ENCODE data around the gene AFDN.
"Not testable (repeated sequence)": the region's sequence is repeated elsewhere in the genome, so short reads cannot be mapped to it uniquely, and the experiment has no call there.

AFDN gene

DNA sequence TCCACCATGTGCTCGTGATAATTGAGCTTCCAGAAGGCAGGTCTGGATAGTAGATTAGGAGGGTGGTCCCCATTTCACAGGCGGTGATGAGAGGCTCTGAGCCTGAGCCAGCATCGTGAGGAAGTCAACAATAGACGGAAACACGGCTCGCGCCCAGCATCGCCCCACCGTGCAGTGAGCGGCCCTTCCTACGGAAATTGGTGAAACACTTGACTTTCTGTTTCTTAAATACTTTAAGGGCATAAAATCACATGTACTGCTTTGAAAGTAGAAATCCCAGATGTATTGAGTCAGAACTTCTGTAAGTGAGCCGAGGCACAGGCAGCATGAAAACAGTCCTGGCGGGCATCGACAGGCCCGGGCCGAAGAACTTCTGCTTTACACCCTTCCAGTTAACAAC, 166.5 kb downstream of the AFDN start:
- DNase-seq = no peak
- ATAC-seq = no peak
- no peak overlapping the region for H3K4me3 Mint-ChIP-seq
- no peaks in the 10 kb centered on the region for H3K9me3 Mint-ChIP-seq
- H3K4me1 Mint-ChIP-seq = peaks cover 2% of the 10 kb centered on the region
- no peaks in the 10 kb centered on the region for H3K36me3 Mint-ChIP-seq (ENCODE audit: low read depth)
- no peak overlapping the region for H3K27ac Mint-ChIP-seq
- peaks cover 6% of the 10 kb centered on the region for H3K27me3 Mint-ChIP-seq

DNA sequence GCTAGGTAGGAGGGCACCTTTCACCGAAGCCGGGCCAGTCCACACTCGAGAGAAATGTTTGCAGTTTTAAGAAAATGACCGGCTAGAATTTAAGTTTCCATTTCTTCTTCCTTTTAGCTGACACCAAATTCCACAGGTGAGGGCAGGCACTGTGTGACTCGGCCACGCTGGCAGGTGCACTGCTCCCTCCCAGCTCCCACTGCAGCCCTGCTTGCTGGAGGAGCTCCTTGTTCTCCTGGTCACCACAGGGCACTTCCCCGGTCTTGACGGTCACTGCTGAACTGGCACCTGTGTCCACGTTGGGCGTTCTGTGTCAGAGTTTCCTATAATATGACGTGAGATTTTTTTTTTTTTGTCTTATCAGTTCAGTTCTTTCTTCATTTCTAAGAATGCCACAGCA, 167.1 kb downstream of the AFDN start:
- DNase-seq (no peak), ATAC-seq (no peak)
- Mint-ChIP-seq H3K27me3 (peaks cover 6% of the 10 kb centered on the region), H3K4me1 (peaks cover 2% of the 10 kb centered on the region), H3K27ac (no peak overlapping the region), H3K36me3 (ENCODE audit: low read depth) (no peaks in the 10 kb centered on the region), H3K9me3 (no peaks in the 10 kb centered on the region), H3K4me3 (no peak overlapping the region)

DNA sequence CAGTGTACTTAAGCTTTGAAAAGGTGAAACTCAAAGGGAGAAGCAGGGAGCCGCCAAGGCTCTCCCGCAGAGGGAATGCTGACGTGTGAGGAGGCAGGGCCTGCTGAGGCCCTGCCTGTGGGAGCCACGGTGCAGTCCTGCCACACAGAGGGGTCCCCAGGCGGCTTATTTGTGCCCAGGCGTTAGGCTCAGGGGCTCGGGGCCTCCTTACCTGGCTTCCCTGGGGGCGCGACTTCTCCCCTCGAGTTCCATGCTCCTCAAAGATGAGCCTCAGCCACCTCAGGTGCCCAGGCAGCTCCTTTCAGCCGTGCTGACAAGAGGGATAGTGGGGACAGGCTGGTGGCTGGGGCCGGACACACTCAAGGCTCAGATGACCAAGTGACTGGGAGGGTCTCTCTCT, 168.6 kb downstream of the AFDN start:
- Mint-ChIP-seq H3K27me3 (peaks cover 6% of the 10 kb centered on the region), H3K27ac (no peak overlapping the region), H3K36me3 (ENCODE audit: low read depth) (no peaks in the 10 kb centered on the region), H3K9me3 (no peaks in the 10 kb centered on the region), H3K4me1 (peaks cover 2% of the 10 kb centered on the region), H3K4me3 (no peak overlapping the region)
- ATAC-seq (no peak), DNase-seq (no peak)

DNA sequence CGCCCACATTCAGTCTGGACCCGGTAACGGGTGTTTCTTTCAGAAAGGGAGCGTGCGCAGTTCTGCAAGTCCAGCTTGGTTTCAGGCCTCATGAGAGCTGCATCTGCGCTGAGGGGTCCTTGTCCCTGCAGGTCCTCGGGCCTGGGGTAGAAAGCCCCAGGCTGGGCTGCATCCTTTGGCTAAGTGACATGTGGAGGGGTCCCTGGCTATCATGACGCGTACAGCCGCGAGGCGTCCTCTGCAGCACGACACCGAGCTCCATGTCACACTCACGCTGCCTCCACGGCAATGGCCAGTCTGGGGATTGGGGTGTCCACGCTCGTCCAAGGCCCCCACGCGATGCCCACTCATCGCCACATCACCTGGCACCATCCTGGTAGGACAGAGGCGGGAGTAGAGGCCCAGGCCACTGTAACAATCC, 169.0 kb downstream of the AFDN start:
- Mint-ChIP-seq H3K27ac (no peak overlapping the region), H3K4me3 (no peak overlapping the region), H3K27me3 (peaks cover 6% of the 10 kb centered on the region), H3K36me3 (ENCODE audit: low read depth) (no peaks in the 10 kb centered on the region), H3K9me3 (no peaks in the 10 kb centered on the region), H3K4me1 (peaks cover 2% of the 10 kb centered on the region)
- DNase-seq (no peak), ATAC-seq (no peak)

DNA sequence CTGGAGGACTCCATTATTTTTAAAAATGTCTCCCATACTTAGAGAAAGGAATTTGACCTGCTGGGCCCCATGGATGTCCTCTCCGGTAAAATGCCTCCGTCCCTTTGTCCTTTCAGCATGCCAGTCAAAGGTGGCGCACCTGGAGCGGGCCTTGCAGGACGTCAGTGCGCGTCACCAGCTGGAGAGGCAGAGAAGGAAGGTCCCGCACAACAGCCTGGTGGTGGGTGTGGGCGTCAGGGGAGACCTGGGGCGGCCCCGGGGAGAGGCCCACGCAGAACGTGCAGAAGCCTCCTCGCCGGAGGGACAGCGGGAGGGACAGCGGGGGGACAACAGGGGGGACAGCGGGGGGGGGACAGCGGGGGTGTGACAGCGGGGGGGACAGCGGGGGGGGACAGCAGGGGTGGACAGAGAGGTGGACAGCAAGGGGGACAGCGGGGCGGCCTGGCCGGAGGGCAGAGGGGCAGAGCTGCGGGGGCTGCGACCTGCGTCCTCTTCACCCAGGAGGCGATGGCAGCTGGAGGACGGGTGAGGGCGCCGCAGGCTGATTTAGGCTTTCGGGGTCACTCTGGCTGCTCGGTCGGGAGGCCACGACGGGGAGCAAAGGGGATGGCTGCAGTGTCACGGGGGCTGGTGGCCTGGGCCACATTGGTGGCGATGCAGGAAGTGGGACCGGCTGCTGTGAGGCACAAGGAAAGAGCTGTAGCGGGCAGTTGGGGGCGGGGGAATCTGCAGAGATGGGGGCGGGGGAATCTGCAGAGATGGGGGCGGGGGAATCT, 169.9 kb downstream of the AFDN start:
- Mint-ChIP-seq H3K4me3 (no peak overlapping the region), H3K27ac (no peak overlapping the region), H3K27me3 (peaks cover 6% of the 10 kb centered on the region), H3K9me3 (no peaks in the 10 kb centered on the region), H3K36me3 (ENCODE audit: low read depth) (no peaks in the 10 kb centered on the region), H3K4me1 (peaks cover 2% of the 10 kb centered on the region)
- DNase-seq (no peak), ATAC-seq (no peak)

DNA sequence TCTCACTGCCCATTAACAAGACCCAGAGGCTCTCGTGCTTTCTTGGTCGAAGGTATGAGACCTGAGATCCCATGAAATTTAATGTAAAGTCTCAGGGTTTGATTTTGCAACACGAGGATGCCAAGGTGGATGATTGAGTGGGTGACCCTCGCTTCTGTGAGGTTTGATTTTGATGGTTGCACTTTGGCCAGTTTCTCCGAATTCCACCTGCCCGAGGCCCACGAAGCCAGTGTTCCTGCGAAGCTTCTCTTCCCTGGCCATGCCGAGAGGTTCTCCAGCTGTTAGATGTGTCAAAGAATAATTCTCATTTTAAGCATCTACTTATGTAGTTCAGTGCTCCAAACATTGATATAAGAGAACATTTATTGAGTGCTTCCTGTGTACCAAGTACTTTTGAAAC, 170.9 kb downstream of the AFDN start, which contains the start of gene KIF25:
KIF25 (plus strand) TSS at position 30 of the 400 bp plus-strand sequence. CDS start 31,915 bp downstream, outside the sequence.
- ATAC-seq (no peak), DNase-seq (no peak)
- no peaks in the 10 kb centered on the region for H3K36me3 Mint-ChIP-seq (ENCODE audit: low read depth)
- H3K27ac Mint-ChIP-seq = no peak within 1 kb of the TSS
- H3K9me3 Mint-ChIP-seq = no peaks in the 10 kb centered on the region
- H3K4me3 Mint-ChIP-seq = no peak within 1 kb of the TSS
- peaks cover 2% of the 10 kb centered on the region for H3K4me1 Mint-ChIP-seq
- H3K27me3 Mint-ChIP-seq = peaks cover 6% of the 10 kb centered on the region

DNA sequence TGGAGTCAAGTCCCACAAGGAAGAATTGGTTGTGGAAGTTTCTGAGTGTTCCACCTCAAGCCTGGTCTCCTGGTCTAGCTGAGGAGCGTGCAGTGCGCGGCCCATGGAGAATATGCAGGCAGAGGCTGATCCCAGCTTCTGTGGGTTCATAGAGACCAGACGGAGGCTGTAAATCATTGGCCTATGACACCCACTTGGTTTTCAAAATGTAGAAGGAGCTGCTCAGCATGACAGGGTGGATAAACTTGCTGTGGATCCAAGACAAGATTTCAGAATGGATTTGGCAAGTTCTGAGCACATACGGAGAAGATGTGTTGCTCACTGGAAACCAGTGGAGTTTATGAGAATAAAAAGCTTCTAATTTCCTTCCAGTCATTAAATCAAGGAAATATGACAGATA, 171.5 kb downstream of the AFDN start:
- H3K9me3 Mint-ChIP-seq = no peaks in the 10 kb centered on the region
- peaks cover 7% of the 10 kb centered on the region for H3K27me3 Mint-ChIP-seq
- no peaks in the 10 kb centered on the region for H3K36me3 Mint-ChIP-seq (ENCODE audit: low read depth)
- peaks cover 2% of the 10 kb centered on the region for H3K4me1 Mint-ChIP-seq
- ATAC-seq (no peak), DNase-seq (no peak)
- no peak overlapping the region for H3K27ac Mint-ChIP-seq
- H3K4me3 Mint-ChIP-seq = no peak overlapping the region

DNA sequence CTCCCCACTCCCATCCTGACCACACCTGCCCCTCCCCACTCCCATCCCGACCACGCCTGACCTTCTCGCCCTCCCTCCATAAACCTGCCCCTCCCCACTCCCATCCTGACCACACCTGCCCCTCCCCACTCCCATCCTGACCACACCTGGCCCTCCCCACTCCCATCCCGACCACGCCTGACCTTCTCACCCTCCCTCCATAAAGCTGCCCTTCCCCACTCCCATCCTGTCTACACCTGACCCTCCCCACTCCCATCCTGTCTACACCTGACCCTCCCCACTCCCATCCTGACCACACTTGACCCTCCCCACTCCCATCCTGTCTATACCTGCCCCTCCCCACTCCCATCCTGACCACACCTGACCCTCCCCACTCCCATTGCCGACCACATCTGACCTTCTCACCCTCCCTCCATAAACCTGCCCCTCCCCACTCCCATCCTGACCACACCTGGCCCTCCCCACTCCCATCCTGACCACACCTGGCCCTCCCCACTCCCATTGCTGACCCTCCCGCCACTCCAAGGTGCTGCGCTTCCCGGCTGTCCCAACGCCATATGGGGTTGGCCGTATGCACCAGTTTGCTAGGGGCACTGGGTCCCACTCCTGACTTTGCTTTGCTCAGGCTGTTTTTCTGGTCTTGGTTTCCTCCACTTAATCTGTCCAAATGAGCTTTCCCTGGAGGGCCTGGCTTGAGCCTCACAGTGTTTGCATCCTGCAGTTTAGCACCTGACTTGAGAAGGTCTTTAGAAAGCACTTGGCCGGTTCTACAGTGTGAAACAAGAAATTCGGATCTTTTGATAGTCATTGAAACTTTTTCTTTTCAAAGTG, 173.7 kb downstream of the AFDN start:
- Mint-ChIP-seq H3K4me3 (no peak overlapping the region), H3K36me3 (ENCODE audit: low read depth) (no peaks in the 10 kb centered on the region), H3K27ac (no peak overlapping the region), H3K9me3 (no peaks in the 10 kb centered on the region), H3K4me1 (peaks cover 2% of the 10 kb centered on the region), H3K27me3 (peaks cover 6% of the 10 kb centered on the region)
- DNase-seq (no peak), ATAC-seq (no peak)

DNA sequence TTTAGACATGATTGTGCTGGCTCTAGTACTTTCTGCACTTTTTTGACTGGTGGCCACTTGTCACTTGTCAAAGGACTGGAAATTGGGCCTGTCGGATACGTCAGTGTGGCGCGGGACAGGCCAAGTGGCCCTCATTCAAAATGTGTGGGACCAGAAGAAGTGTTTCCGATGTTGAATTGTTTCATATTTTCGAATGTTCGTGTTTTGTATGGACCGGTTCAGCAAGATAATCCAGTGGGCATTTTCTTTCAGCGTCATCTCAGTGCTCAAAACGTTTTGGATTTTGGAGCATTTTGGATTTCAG, 174.3 kb downstream of the AFDN start:
- H3K4me1 Mint-ChIP-seq = peaks cover 2% of the 10 kb centered on the region
- ATAC-seq (no peak), DNase-seq (no peak)
- no peak overlapping the region for H3K4me3 Mint-ChIP-seq
- no peaks in the 10 kb centered on the region for H3K9me3 Mint-ChIP-seq
- no peak overlapping the region for H3K27ac Mint-ChIP-seq
- H3K27me3 Mint-ChIP-seq = peaks cover 6% of the 10 kb centered on the region
- no peaks in the 10 kb centered on the region for H3K36me3 Mint-ChIP-seq (ENCODE audit: low read depth)

DNA sequence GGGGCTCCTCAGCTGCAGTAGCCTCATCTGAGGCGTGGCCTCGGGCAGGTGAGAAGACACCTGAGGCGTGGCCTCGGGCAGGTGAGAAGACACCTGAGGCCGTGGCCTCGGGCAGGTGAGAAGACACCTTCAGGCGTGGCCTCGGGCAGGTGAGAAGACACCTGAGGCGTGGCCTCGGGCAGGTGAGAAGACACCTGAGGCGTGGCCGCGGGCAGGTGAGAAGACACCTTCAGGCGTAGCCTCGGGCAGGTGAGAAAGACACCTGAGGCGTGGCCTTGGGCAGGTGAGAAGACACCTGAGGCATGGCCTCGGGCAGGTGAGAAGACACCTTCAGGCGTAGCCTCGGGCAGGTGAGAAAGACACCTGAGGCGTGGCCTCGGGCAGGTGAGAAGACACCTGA, 174.8 kb downstream of the AFDN start:
- not testable (repeated sequence) for ATAC-seq; H3K36me3 Mint-ChIP-seq (ENCODE audit: low read depth); H3K27ac Mint-ChIP-seq; H3K4me1 Mint-ChIP-seq; H3K4me3 Mint-ChIP-seq; H3K27me3 Mint-ChIP-seq; DNase-seq; H3K9me3 Mint-ChIP-seq

DNA sequence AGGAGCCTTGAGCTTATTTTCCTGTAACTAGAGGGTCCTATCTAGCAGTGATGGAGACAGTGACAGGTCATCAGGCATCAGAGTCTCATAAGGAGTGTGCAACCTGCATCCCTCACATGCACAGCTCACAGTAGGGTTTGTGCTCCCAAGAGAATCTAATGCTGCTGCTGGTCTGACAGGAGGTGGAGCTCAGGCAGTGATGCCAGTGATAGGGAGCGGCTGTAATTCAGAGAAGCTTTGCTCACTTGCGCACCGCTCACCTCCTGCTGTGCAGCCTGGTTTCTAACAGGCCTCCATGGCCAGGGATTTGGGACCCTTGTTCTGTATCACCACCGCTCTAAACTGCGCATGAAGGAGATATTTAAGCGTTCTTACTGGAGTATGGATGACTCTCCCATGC, 176.1 kb downstream of the AFDN start:
- DNase-seq (no peak), ATAC-seq (no peak)
- Mint-ChIP-seq H3K4me3 (no peak overlapping the region), H3K27me3 (peaks cover 2% of the 10 kb centered on the region), H3K4me1 (peaks cover under 1% of the 10 kb centered on the region), H3K27ac (no peak overlapping the region), H3K36me3 (ENCODE audit: low read depth) (no peaks in the 10 kb centered on the region), H3K9me3 (no peaks in the 10 kb centered on the region)

DNA sequence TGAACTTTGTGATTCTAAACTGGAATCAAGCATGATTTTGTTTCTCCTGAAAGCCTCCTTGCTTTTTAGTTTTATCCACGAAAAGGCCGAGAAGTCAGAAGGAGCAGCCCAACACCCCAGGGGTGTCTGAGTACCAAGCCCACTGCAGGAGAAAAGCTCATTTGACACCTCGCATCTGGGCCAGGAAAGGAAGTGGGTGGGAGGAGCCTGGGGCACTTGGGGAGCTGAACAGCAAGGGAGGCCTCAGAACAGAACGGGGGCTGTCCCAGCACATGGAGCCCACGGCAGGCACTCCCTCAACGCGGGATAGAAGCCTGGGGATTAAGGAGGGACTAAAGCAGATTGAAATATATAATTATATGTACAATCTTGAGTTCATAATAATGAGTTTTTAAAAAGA, 177.3 kb downstream of the AFDN start:
- H3K27ac Mint-ChIP-seq = no peak overlapping the region
- H3K36me3 Mint-ChIP-seq (ENCODE audit: low read depth) = no peaks in the 10 kb centered on the region
- no peaks in the 10 kb centered on the region for H3K4me1 Mint-ChIP-seq
- DNase-seq (no peak), ATAC-seq (no peak)
- no peak overlapping the region for H3K4me3 Mint-ChIP-seq
- peaks cover 1% of the 10 kb centered on the region for H3K27me3 Mint-ChIP-seq
- no peaks in the 10 kb centered on the region for H3K9me3 Mint-ChIP-seq

DNA sequence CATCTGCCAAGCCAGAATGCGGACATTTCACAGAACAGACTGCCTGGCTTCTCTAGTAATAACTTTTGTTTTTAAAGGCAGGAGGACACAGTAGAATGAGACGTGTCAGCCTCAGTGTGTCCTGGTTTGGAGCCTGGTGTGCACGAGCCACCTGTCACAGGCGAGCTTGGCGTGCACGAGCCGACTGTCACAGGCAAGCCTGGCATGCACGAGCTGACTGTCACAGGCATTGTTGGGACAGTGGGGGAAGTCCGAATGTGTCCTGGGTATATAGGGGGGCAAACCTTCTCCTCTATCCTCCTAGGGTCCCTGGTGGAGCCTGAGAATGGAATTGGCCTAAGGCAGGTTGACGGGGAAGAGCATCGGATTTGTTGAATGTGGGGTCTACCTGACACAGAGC, 178.2 kb downstream of the AFDN start:
- Mint-ChIP-seq H3K27ac (no peak overlapping the region), H3K4me3 (no peak overlapping the region), H3K36me3 (ENCODE audit: low read depth) (no peaks in the 10 kb centered on the region), H3K9me3 (peaks cover 5% of the 10 kb centered on the region), H3K27me3 (peaks cover 1% of the 10 kb centered on the region), H3K4me1 (no peaks in the 10 kb centered on the region)
- DNase-seq (no peak), ATAC-seq (no peak)

DNA sequence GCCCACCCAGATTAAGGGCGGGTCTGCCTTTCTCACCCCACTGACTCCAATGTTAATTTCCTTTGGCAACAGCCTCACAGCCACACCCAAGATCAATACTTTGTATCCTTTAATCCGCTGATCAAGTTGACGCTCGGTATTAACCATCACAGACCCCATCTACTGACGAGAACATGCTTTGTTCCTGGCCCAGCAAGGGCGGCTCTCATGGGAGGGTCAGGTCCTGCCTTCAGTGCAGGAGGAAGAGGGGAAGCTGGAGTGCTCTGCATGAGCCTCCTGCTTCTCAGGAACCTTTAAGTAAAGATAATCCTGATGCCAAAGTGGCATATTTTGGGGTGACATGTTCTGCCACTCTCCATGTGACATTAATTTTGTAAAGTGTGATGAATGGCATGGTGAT, 179.1 kb downstream of the AFDN start:
- DNase-seq = no peak
- Mint-ChIP-seq H3K36me3 (ENCODE audit: low read depth) (no peaks in the 10 kb centered on the region), H3K27ac (no peak overlapping the region), H3K27me3 (peaks cover 1% of the 10 kb centered on the region), H3K4me3 (no peak overlapping the region), H3K4me1 (no peaks in the 10 kb centered on the region), H3K9me3 (peaks cover 12% of the 10 kb centered on the region)
- no peak for ATAC-seq

DNA sequence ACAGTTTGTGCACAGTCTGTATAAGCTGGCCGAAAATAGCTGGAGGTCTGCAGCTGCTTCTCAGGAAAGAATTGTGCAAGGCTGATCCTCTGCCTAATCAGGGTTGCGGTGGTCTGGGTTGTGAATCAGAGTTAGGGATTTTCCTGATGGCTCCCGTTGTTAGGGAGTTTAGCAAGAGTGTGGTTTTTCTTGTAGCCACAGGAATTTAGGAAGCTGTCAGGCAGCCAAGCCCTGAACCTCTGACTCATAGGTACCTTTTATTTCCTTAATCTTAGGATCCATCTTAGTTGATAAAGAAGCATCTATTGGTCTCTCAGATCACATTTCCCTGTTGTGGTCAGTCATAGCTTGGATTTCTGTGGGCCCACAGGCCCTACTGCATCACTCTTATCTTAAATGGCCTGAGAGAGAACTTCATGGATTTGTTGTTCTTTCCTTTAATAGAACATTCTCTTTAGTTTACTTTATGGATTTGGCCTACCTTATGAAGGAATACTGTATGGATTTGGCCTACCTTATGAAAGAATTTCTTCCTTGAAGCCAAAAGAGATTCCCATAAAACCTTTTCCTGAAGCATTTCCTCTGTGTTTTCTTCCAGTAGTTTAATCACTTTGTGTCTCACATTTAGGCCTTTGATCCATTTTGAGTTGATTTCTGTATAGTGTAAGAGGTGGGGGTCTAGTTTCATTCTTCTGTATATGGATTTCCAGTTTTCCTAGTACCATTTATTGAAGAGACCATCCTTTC, 181.1 kb downstream of the AFDN start:
- DNase-seq (no peak), ATAC-seq (no peak)
- H3K4me1 Mint-ChIP-seq = no peaks in the 10 kb centered on the region
- no peak overlapping the region for H3K4me3 Mint-ChIP-seq
- H3K36me3 Mint-ChIP-seq (ENCODE audit: low read depth) = no peaks in the 10 kb centered on the region
- no peak overlapping the region for H3K27ac Mint-ChIP-seq
- H3K9me3 Mint-ChIP-seq = peaks cover 26% of the 10 kb centered on the region
- H3K27me3 Mint-ChIP-seq = peaks cover 1% of the 10 kb centered on the region
